ENCODE data around the gene TGIF1. TPM values are rescaled to one million over a fixed set of nuclear protein-coding genes. Genes with fewer than 3 reads are reported as not detected.

TGIF1 gene
- total RNA-seq, 1 donor from 2014 or later: 441 TPM

GRCh38 chr18:3447895-3448837, 1.8 kb upstream of the TGIF1 start:
- Histone ChIP-seq H3K4me3 (ENCODE audit: low read depth, low read length) (peak overlapping the region; percentile 63), H3K27me3 (ENCODE audit: control insufficient read depth, insufficient read depth, low read length) (no peaks in the 10 kb centered on the region), H3K36me3 (ENCODE audit: control insufficient read depth, insufficient read depth, low read length) (peaks cover 2% of the 10 kb centered on the region)
- DNase-seq (ENCODE audit: low read depth) (peak; percentile 92), FAIRE-seq (no peak)
- TF ChIP-seq, protein P1, sequence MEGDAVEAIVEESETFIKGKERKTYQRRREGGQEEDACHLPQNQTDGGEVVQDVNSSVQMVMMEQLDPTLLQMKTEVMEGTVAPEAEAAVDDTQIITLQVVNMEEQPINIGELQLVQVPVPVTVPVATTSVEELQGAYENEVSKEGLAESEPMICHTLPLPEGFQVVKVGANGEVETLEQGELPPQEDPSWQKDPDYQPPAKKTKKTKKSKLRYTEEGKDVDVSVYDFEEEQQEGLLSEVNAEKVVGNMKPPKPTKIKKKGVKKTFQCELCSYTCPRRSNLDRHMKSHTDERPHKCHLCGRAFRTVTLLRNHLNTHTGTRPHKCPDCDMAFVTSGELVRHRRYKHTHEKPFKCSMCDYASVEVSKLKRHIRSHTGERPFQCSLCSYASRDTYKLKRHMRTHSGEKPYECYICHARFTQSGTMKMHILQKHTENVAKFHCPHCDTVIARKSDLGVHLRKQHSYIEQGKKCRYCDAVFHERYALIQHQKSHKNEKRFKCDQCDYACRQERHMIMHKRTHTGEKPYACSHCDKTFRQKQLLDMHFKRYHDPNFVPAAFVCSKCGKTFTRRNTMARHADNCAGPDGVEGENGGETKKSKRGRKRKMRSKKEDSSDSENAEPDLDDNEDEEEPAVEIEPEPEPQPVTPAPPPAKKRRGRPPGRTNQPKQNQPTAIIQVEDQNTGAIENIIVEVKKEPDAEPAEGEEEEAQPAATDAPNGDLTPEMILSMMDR (IDR thresholded peaks at IDR 0.05; ENCODE audit: insufficient read depth, low read length, severe bottlenecking): peak; percentile 34

- H3K27me3 ChIP-seq (ENCODE audit: control insufficient read depth, insufficient read depth, low read length): no peaks in the 10 kb centered on the region
- no peak for FAIRE-seq
- H3K4me3 ChIP-seq (ENCODE audit: low read depth, low read length): peak overlapping the region; percentile 63
- peak; percentile 94 for DNase-seq (ENCODE audit: low read depth)
- TF ChIP-seq, protein P1 (IDR thresholded peaks at IDR 0.05; ENCODE audit: insufficient read depth, low read length, severe bottlenecking): no peak
- peaks cover 2% of the 10 kb centered on the region for H3K36me3 ChIP-seq (ENCODE audit: control insufficient read depth, insufficient read depth, low read length)
Measured at GRCh38 chr18:3448838-3449511, 997 bp upstream of the TGIF1 start.

GRCh38 chr18:3449512-3450011, 410 bp upstream of the TGIF1 start:
- TF ChIP-seq, protein P1 (IDR thresholded peaks at IDR 0.05; ENCODE audit: insufficient read depth, low read length, severe bottlenecking): no peak
- Histone ChIP-seq H3K27me3 (ENCODE audit: control insufficient read depth, insufficient read depth, low read length) (no peaks in the 10 kb centered on the region), H3K4me3 (ENCODE audit: low read depth, low read length) (peak overlapping the region; percentile 63), H3K36me3 (ENCODE audit: control insufficient read depth, insufficient read depth, low read length) (peaks cover 2% of the 10 kb centered on the region)
- no peak for FAIRE-seq
- DNase-seq (ENCODE audit: low read depth): no peak

DNA sequence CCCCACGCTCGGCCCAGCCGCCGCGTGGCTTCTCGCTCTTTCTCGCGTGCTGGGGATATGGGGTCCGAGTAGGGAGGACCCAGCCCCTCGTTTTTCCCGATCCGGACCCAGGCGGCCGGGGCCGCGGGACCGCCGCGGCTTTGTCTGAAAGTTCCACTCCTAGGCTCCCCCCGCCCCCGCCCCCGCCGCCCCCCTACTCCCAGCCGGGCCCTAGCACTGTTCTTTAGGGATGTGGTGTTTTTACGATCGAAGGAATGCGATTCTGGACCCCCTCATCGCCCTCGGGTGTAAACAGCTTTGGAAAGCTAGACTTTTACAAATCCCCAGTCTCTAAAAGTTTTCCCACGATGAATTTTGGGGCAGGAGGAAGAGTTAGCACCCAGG, 819 bp downstream of the TGIF1 start:
- H3K36me3 ChIP-seq (ENCODE audit: control insufficient read depth, insufficient read depth, low read length): peaks cover 4% of the 10 kb centered on the region
- no peaks in the 10 kb centered on the region for H3K27me3 ChIP-seq (ENCODE audit: control insufficient read depth, insufficient read depth, low read length)
- FAIRE-seq (no peak), DNase-seq (ENCODE audit: low read depth) (no peak)
- peak overlapping the region; percentile 63 for H3K4me3 ChIP-seq (ENCODE audit: low read depth, low read length)
- TF ChIP-seq, protein P1 (IDR thresholded peaks at IDR 0.05; ENCODE audit: insufficient read depth, low read length, severe bottlenecking): no peak

- FAIRE-seq: no peak
- Histone ChIP-seq H3K36me3 (ENCODE audit: control insufficient read depth, insufficient read depth, low read length) (peaks cover 8% of the 10 kb centered on the region), H3K27me3 (ENCODE audit: control insufficient read depth, insufficient read depth, low read length) (no peaks in the 10 kb centered on the region), H3K4me3 (ENCODE audit: low read depth, low read length) (peak overlapping the region; percentile 63)
- TF ChIP-seq, protein P1 (IDR thresholded peaks at IDR 0.05; ENCODE audit: insufficient read depth, low read length, severe bottlenecking): no peak
- peak; percentile 69 for DNase-seq (ENCODE audit: low read depth)
Measured at GRCh38 chr18:3451183-3451988, 1.4 kb downstream of the TGIF1 start.

Measured in bronchial epithelial cell (primary cell).